OCI-LY7 (cell line): ENCODE results near the gene HSDL2. TPM values are rescaled to one million over a fixed set of nuclear protein-coding genes. Genes with fewer than 3 reads are reported as not detected.

Source experiments
- BruUV-seq: library from RNA; stranded (reverse); fragments of 400-500 nt; replicated peaks from 2 replicates; lab custom pipeline; 2021; lab: Mats Ljungman, UMichigan
- CTCF ChIA-PET: fragments of 300-600 bp; sonication (Branson Sonifier 250); formaldehyde crosslinking; loops from one replicate; lab custom pipeline; 2022; ENCODE audit warnings: antibody characterized with exemption; ENCODE audit not compliant: unreplicated experiment; lab: Charles Lee
- POLR2A ChIA-PET: fragments of 300-600 bp; sonication (Branson Sonifier 250); formaldehyde crosslinking; loops from one replicate; lab custom pipeline; 2022; ENCODE audit warnings: antibody characterized with exemption; lab: Charles Lee
- DNase-seq: peaks from one replicate; pipeline ENCODE4 v3.0.0-alpha.2; 2015; ENCODE audit warnings: low spot score
- H2AFZ ChIP-seq: fragments of 200-600 bp; sonication (generic), shearing (Covaris generic); 2 replicates; pipeline ENCODE4 v1.6.1; 2014; ENCODE audit warnings: mild to moderate bottlenecking, antibody characterized with exemption, low read length, moderate library complexity
- H3K27ac ChIP-seq: fragments of 200-600 bp; sonication (generic); 2 replicates; pipeline ENCODE4 v1.5.1; 2014; ENCODE audit warnings: mixed run types, low read depth, mild to moderate bottlenecking, moderate library complexity, low read length, inconsistent platforms; ENCODE audit not compliant: poor library complexity, severe bottlenecking
- H3K36me3 ChIP-seq: fragments of 200-600 bp; sonication (generic); 2 replicates; pipeline ENCODE4 v1.6.1; 2014; ENCODE audit warnings: mild to moderate bottlenecking, antibody characterized with exemption, low read length, moderate library complexity, mixed read lengths; ENCODE audit not compliant: insufficient read depth
- H3K4me1 ChIP-seq: fragments of 200-600 bp; sonication (generic); 2 replicates; pipeline ENCODE4 v1.5.1; 2014; ENCODE audit warnings: mild to moderate bottlenecking, low read length; ENCODE audit not compliant: insufficient read depth, poor library complexity, severe bottlenecking
- H3K4me2 ChIP-seq: fragments of 200-600 bp; sonication (generic); 2 replicates; pipeline ENCODE4 v1.6.1; 2014; ENCODE audit warnings: mild to moderate bottlenecking, low read length
- H3K4me3 ChIP-seq: fragments of 200-600 bp; sonication (generic); 2 replicates; pipeline ENCODE4 v1.5.1; 2014; ENCODE audit warnings: mild to moderate bottlenecking, low read depth, low read length; ENCODE audit not compliant: poor library complexity, severe bottlenecking
- H3K79me2 ChIP-seq: fragments of 200-600 bp; sonication (generic); 2 replicates; pipeline ENCODE4 v1.6.1; 2016; ENCODE audit warnings: low read depth, mild to moderate bottlenecking, low read length, moderate library complexity, mixed read lengths; ENCODE audit not compliant: insufficient read depth
- H3K9me2 ChIP-seq: fragments of 200-600 bp; sonication (generic); 2 replicates; pipeline ENCODE4 v1.6.1; 2016; ENCODE audit warnings: mild to moderate bottlenecking, low read length, mixed read lengths; ENCODE audit not compliant: insufficient read depth
- H3K9me3 ChIP-seq: fragments of 200-600 bp; sonication (generic); 2 replicates; pipeline ENCODE4 v1.6.1; 2014; ENCODE audit warnings: mild to moderate bottlenecking, mixed run types, low read length, mixed read lengths
- H4K20me1 ChIP-seq: fragments of 200-600 bp; sonication (generic); 2 replicates; pipeline ENCODE4 v1.6.1; 2014; ENCODE audit warnings: mild to moderate bottlenecking, antibody characterized with exemption, low read length, moderate library complexity, mixed read lengths; ENCODE audit not compliant: insufficient read depth
- CTCF ChIP-seq: fragments of 200-600 bp; sonication (generic); conservative IDR thresholded peaks from 2 replicates; pipeline ENCODE4 v1.5.1; 2014; ENCODE audit warnings: mild to moderate bottlenecking, antibody characterized with exemption, low read length, moderate library complexity, mixed read lengths
- EZH2phosphoT487 ChIP-seq: fragments of 200-600 bp; sonication (generic); IDR thresholded peaks from 2 replicates; pipeline ENCODE4 v1.6.1; 2018; ENCODE audit warnings: low read depth, borderline replicate concordance, mild to moderate bottlenecking, mixed run types, antibody characterized with exemption, low read length, moderate library complexity, mixed read lengths
- intact Hi-C: fragments of 100-400 bp; cut with micrococcal nuclease; formaldehyde crosslinking; loops from one replicate; pipeline ENCODE4 v1.10.0; 2022; ENCODE audit not compliant: unreplicated experiment
- total RNA-seq, 2 experiments: library from RNA; depleted of rRNA in 1 of 2; stranded (reverse); fragments of >200 nt in 1 of 2; shearing (Covaris generic) in 1 of 2; gene quantifications; 2 replicates each; pipeline ENCODE4 v1.2.3, GENCODE V29; 2014 to 2022

Gene HSDL2
- total RNA-seq, 2 experiments from 2014 or later: 12.7 to 16.6 TPM

GRCh38 chr9:112378328-112379176 lies 1.4 kb upstream of the HSDL2 start:
- ChIA-PET POLR2A (interaction anchor here (0.6 to 2.0 kb wide), 8 partner anchors 12 to 339 kb away, joined by 3 to 6 read pairs (median 4); no protein-coding TSS in a partner anchor), CTCF (no interaction called here)
- intact Hi-C loops: loop anchor here (2.0 to 5.0 kb wide), 3 partner anchors 44 to 429 kb away; partner anchors contain the start of gene KIAA1958
- no peak for DNase-seq
- H3K36me3 ChIP-seq: no peaks in the 10 kb centered on the region
- no peak for TF ChIP-seq EZH2phosphoT487
- TF ChIP-seq CTCF: no peak
- H3K9me3 ChIP-seq: no peaks in the 10 kb centered on the region
- BruUV-seq: no TSS peak
- peak overlapping the region; percentile 90 for H3K4me3 ChIP-seq
- H3K27ac ChIP-seq: peak overlapping the region; percentile 51
- H3K4me1 ChIP-seq: peaks cover 37% of the 10 kb centered on the region
- H3K79me2 ChIP-seq: peaks cover 6% of the 10 kb centered on the region; the same call in 1 of the 2 replicates
- H3K4me2 ChIP-seq: peak overlapping the region; percentile 74
- H3K9me2 ChIP-seq: no peaks in the 10 kb centered on the region
- peak overlapping the region; percentile 89 for H2AFZ ChIP-seq
- H4K20me1 ChIP-seq: no peaks in the 10 kb centered on the region

- no peaks in the 10 kb centered on the region for H3K9me2 ChIP-seq
- H3K9me3 ChIP-seq: no peaks in the 10 kb centered on the region
- no peaks in the 10 kb centered on the region for H3K36me3 ChIP-seq
- H4K20me1 ChIP-seq: no peaks in the 10 kb centered on the region
- intact Hi-C loops: loop anchor here (2.0 to 5.0 kb wide), 4 partner anchors 45 to 428 kb away; partner anchors contain the start of genes INIP and KIAA1958
- POLR2A ChIA-PET: interaction anchor here (0.5 to 2.0 kb wide), 17 partner anchors 10 to 622 kb away, joined by 3 to 6 read pairs (median 3); partner anchors contain the start of gene INIP
- peak overlapping the region; percentile 90 for H3K4me3 ChIP-seq
- TF ChIP-seq CTCF: no peak
- no peak for TF ChIP-seq EZH2phosphoT487
- peak overlapping the region; percentile 51 for H3K27ac ChIP-seq
- H3K4me1 ChIP-seq: peaks cover 42% of the 10 kb centered on the region
- H3K4me2 ChIP-seq: peak overlapping the region; percentile 81
- TSS peak; percentile 65 for BruUV-seq
- peaks cover 8% of the 10 kb centered on the region; the same call in 1 of the 2 replicates for H3K79me2 ChIP-seq
- CTCF ChIA-PET: interaction anchor here (0.5 to 0.7 kb wide), 2 partner anchors 335 to 843 kb away, joined by 3 to 5 read pairs; no protein-coding TSS in a partner anchor
- DNase-seq: peak; percentile 97
- H2AFZ ChIP-seq: peak overlapping the region; percentile 90
Observed at GRCh38 chr9:112379177-112380101, 469 bp upstream of the HSDL2 start.
